Right forelimb (tissue), 1 donor: ENCODE measurements around the gene ANKRD11.

ENCODE experiments used
- DNase-seq: peaks from one replicate; pipeline ENCODE4 v3.0.0-alpha.2; 2018

The ANKRD11 gene

DNA sequence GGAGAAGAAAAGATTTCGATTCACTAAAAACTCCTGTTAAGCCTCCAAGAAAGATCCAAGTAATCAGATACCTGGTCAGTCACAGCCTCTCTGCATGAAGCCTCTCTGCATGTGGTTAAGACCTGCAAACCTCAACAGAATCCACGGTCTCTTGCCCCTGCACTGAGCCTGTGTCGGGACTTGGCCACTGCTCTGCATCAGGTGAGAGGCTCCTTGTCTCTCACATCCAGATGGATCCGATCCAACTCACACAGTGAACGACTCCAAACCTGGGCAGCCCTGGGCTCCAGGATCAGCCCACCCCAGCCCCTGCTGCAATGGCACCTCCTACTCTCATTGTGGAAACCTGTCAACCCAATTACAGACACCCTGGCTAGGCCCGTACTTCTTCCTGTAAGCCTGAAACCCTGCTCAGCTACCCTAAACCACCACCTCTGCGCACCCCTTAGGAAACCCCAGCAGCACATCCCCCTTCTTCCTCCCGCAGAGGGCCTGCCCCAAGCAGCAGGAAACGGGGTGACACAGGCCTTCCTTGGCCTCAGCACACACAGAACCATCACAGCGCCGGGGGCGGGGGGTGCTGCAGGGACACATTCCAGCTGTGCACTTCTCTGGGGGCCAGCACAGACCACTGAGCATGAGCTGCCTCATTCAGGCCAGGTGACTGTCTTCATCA, 129.5 kb downstream of the ANKRD11 start:
- no peak for DNase-seq

GRCh38 chr16:89359264-89360147, 130.9 kb downstream of the ANKRD11 start:
- DNase-seq = peak; percentile 70

GRCh38 chr16:89358030-89359005, 132.0 kb downstream of the ANKRD11 start:
- DNase-seq = no peak

DNA sequence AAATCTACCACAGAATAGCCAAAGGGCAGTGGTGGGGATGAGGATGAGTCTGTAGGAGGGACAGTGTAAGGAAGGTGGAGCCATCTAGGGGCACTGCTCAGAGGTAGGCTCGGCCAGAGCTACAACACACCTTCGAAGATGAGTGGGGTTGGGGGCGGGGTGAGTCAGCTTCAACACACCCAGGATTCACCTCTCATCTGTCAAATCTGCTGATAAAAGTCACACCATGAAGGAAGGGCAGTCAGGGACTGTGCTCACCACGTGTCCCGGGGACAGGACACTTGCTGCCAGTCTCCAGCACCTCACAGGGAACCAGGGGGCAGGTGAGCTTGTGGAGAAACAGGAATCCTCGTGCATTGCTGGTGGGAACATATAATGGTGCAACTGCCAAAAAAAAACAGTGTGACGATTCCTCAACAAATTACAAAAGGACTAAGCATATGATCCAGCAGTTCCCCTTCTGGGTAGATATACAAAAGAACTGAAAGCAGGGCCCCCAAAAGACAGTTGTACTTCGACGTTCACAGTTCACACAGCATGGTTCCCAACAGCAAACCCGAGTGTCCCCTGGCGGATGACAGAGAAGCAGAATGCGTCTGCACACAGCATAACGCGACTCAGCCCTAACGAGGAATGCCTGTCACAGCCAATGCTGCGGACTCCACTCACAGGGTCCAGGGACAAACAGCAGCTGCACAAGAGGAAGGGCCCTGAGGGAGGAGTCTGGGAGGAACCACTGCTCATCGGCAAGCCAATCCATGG, 133.1 kb downstream of the ANKRD11 start:
- peak; percentile 65 for DNase-seq

DNA sequence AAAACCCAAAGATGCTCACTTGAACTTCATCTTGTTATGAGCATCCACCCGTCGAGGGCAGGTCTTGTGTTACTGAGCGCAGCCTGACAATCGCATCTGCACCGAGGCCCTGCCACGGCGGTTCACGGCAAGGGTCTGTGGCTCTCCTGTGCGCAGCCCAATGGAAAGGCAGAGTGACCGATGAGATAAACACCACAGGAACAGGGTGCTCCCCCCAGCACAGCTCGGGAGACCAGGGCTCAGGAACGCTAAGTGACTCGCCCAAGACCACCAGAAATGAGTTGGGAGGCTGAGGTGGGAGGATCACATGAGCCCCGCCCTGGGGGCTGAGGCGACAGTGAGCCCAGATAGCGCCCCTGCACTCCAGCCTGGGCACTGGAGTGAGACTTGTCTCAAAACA, 134.7 kb downstream of the ANKRD11 start:
- DNase-seq = no peak

DNA sequence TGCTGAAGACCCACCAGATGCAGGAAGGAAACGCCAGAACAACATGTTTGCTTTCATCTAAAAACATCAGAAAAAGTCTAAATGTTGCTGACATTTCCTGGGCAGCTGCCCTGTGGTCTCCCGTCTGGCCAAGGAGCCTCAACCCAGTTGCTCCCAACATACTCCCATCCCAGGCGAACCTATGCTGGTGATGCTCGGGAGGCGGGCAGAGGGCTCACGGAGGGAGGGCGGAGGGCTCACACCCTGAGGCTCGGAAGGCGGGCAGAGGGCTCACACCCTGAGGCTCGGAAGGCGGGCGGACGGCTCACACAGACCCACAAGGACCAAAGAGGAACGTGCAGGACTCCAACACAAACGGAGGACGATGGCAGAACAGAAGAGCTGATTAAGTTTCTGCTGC, 135.4 kb downstream of the ANKRD11 start:
- DNase-seq = no peak

- DNase-seq = no peak
Observed at GRCh38 chr16:89354325-89354724, 136.0 kb downstream of the ANKRD11 start.

GRCh38 chr16:89352091-89352681, 138.2 kb downstream of the ANKRD11 start:
- no peak for DNase-seq

- DNase-seq = no peak
Observed at GRCh38 chr16:89351645-89352044, 138.7 kb downstream of the ANKRD11 start.

DNA sequence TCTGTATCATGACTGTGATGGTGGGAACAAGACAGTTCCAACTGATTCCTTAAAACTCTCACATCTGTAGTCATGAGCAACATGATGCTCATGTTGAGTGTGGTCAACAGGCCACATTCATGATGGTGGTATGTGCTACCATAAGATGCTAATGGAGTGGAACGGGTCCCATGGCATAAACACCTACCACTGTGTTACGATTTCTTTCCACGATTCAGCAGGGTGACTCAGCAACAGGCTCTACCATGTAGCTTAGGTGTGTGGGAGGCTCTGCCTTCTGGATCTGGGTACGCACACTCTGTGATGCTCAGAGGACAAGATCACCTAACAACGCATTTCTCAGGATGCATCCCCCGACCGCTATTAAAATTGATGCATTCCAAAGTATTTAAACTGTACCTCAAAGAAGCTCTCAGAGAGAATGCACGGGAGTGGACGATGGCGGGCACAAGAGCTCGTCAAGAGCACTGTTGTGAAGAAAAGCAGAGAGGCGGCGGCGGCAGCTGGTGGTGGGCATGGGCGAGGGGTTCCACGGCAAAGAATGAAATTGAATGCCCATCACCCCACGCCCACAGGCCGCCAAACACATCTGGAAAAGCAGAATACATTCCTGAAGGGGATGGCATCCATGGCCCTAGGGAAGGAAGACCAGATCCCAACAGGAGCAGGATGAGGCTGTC, 139.5 kb downstream of the ANKRD11 start:
- DNase-seq = no peak

DNA sequence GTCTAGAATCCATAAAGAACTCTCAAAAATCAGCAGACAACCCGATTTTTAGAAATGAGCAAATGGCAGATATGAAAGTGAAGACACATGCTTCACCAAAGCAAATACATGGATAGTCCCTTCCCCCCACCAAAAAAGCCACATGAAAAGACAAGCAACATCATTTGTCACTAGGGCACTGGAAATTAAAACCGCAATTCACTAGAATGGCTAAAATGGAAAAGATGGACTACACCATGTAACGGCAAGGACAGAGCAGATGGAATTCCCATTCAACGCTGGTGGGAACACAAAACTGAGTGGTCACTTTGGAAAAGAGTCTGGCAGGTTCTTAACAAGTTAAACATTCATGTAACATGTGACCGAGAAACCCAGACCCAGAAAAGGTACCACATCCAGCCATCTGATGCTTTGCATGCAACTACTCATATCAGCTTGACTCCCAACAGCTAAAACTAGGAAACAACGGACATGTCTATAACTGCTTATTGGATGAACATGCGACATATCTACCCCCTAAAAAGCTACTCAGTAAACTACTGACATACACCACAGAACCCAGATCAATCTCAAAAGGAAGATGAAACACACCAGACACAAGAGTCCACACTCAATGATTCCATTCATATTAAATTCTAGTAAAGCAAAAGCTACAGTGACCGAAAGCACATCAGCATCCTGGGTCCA, 140.3 kb downstream of the ANKRD11 start:
- DNase-seq = no peak

DNA sequence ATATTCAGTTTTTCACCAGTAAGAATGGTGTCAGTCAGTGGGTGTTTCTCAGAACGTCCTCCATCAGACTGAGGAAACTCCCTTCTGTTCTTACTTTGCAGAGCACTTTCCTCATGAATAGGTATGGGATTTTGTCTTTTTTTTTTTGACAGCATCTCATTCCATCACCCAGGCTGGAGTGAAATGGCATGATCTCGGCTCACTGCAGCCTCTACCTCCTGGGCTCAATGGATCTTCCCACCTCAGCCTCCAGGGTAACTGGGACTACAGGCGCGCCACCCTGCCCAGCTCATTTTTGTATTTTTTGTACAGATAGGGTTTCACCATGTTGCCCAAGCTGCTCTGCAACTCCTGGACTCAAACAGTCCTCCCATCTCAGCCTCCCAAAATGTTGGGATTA, 142.6 kb downstream of the ANKRD11 start:
- DNase-seq = no peak

- no peak for DNase-seq
Observed at GRCh38 chr16:89346869-89347268, 143.5 kb downstream of the ANKRD11 start.

GRCh38 chr16:89345642-89346150, 144.7 kb downstream of the ANKRD11 start:
- DNase-seq = no peak

- peak; percentile 51 for DNase-seq
Observed at GRCh38 chr16:89344846-89345611, 145.3 kb downstream of the ANKRD11 start.

GRCh38 chr16:89344458-89344834, 145.9 kb downstream of the ANKRD11 start:
- DNase-seq = peak; percentile 41

GRCh38 chr16:89343501-89344457, 146.6 kb downstream of the ANKRD11 start:
- DNase-seq = peak; percentile 43
